SIG-M5 (cell line): ENCODE results near the gene NXN.

Experiments
- DNase-seq: peaks from one replicate; lab custom pipeline; 2025; lab: John Stamatoyannopoulos, UW

The NXN gene

GRCh38 chr17:979539-980405 lies at the start of gene NXN:
Gene NXN, minus strand, starts transcription at chr17:979776.
- no peak for DNase-seq

- DNase-seq, result no peak
Measured at GRCh38 chr17:1027044-1027443, 47.5 kb upstream of the NXN start.

- no peak for DNase-seq
Measured at GRCh38 chr17:1026599-1026975, 47.0 kb upstream of the NXN start.

- DNase-seq, result no peak
Measured at GRCh38 chr17:1025733-1026598, 46.4 kb upstream of the NXN start.

GRCh38 chr17:1024076-1024475 lies 44.5 kb upstream of the NXN start:
- no peak for DNase-seq

- DNase-seq, result no peak
Measured at GRCh38 chr17:1022278-1023024, 42.9 kb upstream of the NXN start.

- DNase-seq, result no peak
Measured at GRCh38 chr17:1021147-1021546, 41.6 kb upstream of the NXN start.

GRCh38 chr17:1019451-1019850 lies 39.9 kb upstream of the NXN start:
- no peak for DNase-seq

GRCh38 chr17:1018547-1018946 lies 39.0 kb upstream of the NXN start:
- no peak for DNase-seq

- no peak for DNase-seq
Measured at GRCh38 chr17:1013729-1014090, 34.1 kb upstream of the NXN start.

GRCh38 chr17:1012823-1013728 lies 33.5 kb upstream of the NXN start:
- no peak for DNase-seq

GRCh38 chr17:1011760-1012735 lies 32.5 kb upstream of the NXN start:
- no peak for DNase-seq

GRCh38 chr17:1011138-1011537 lies 31.6 kb upstream of the NXN start:
- no peak for DNase-seq

GRCh38 chr17:1010586-1010985 lies 31.0 kb upstream of the NXN start:
- DNase-seq, result no peak

GRCh38 chr17:1010086-1010450 lies 30.5 kb upstream of the NXN start:
- no peak for DNase-seq

GRCh38 chr17:1009229-1010085 lies 29.9 kb upstream of the NXN start:
- no peak for DNase-seq

GRCh38 chr17:1008008-1008761 lies 28.6 kb upstream of the NXN start:
- DNase-seq, result no peak

GRCh38 chr17:1007310-1008007 lies 27.9 kb upstream of the NXN start:
- no peak for DNase-seq
